Gastrocnemius medialis (tissue), 4 donors: Measurements from ENCODE around the gene AIF1L. TPM values are rescaled to one million over a fixed set of nuclear protein-coding genes. Genes with fewer than 3 reads are reported as not detected.

Source experiments
- ATAC-seq, 2 donors: fragments of 150-250 bp; one replicate each; pipeline ENCODE4 v1.9.1; 2016
- DNase-seq, 2 donors: peaks; one replicate each; pipeline ENCODE4 v3.0.0-alpha.2; 2019
- H3K27ac ChIP-seq, 4 donors: fragments of 200-600 bp; sonication (generic); 1 replicate in 1 of 4; 2 replicates in 3 of 4; pipeline ENCODE4 v1.5.1; 2016 to 2018; ENCODE audit warnings: mild to moderate bottlenecking in 2 of 4, moderate library complexity in 1 of 4
- H3K27me3 ChIP-seq, 3 donors: fragments of 200-600 bp; sonication (generic) in 2 of 3; 1 replicate in 1 of 3; 2 replicates in 2 of 3; pipeline versions ENCODE4 v1.5.1 to v1.6.0; 2016 to 2019; ENCODE audit warnings: mild to moderate bottlenecking in 1 of 3, moderate library complexity in 1 of 3
- H3K36me3 ChIP-seq, 2 donors: fragments of 200-600 bp; sonication (generic) in 1 of 2; one replicate each; pipeline ENCODE4 v1.5.1; 2017 to 2018
- H3K4me1 ChIP-seq, 2 donors: fragments of 200-600 bp; sonication (generic) in 1 of 2; one replicate each; pipeline ENCODE4 v1.5.1; 2016 to 2017; ENCODE audit warnings: mild to moderate bottlenecking in 2 of 2
- H3K4me3 ChIP-seq, 4 donors: fragments of 200-600 bp; sonication (generic) in 3 of 4; 1 replicate in 1 of 4; 2 replicates in 3 of 4; pipeline ENCODE4 v1.5.1; 2016 to 2019; ENCODE audit warnings: mild to moderate bottlenecking in 2 of 4
- H3K9me3 ChIP-seq, 3 donors: fragments of 200-600 bp; sonication (generic) in 2 of 3; 1 replicate in 1 of 3; 2 replicates in 2 of 3; pipeline ENCODE4 v1.5.1; 2016 to 2019
- CTCF ChIP-seq, 5 experiments: fragments of 450-650 bp in 3 of 5; fragments of 200-600 bp in 2 of 5; sonication (generic) in 2 of 5; IDR thresholded peaks in 4 of 5; conservative IDR thresholded peaks in 1 of 5; 1 replicate in 4 of 5; 2 replicates in 1 of 5; pipeline ENCODE4 v1.5.1; 2016 to 2019; ENCODE audit warnings: antibody characterized with exemption in 5 of 5, mild to moderate bottlenecking in 3 of 5, moderate library complexity in 3 of 5
- POLR2A ChIP-seq, 2 donors: fragments of 450-650 bp; IDR thresholded peaks; one replicate each; pipeline ENCODE4 v1.6.1; 2017; ENCODE audit warnings: antibody characterized with exemption in 2 of 2, mild to moderate bottlenecking in 2 of 2, moderate library complexity in 2 of 2
- in situ Hi-C, 4 donors: fragments of 200-750 bp; cut with MboI; loops; one replicate each; pipeline versions ENCODE4 v1.15.0 to v1.8.0; 2017; ENCODE audit warnings: low sequenced_read_pairs in 4 of 4
- intact Hi-C: fragments of 100-400 bp; cut with DNase I; formaldehyde crosslinking; loops from one replicate; pipeline ENCODE4 v1.15.1; 2023; ENCODE audit warnings: low total_unique reads
- total RNA-seq, 4 donors: library from RNA; depleted of rRNA; stranded (reverse); fragments of >200 nt; gene quantifications; one replicate each; pipeline versions ENCODE4 v1.1.0 to v1.2.3, GENCODE V29; 2016

AIF1L gene
- total RNA-seq, 4 donors from 2014 or later, result 7.5 to 10.6 (median 8.9) TPM

- no peaks in the 10 kb centered on the region for H3K36me3 ChIP-seq
- in situ Hi-C loops (no loop called here), intact Hi-C loops (no loop called here)
- TF ChIP-seq CTCF (IDR thresholded peaks at IDR 0.05 in 4 of 5, conservative IDR thresholded peaks at IDR 0.05 in 1 of 5) (no peak), POLR2A (IDR thresholded peaks at IDR 0.05) (no peak)
- ATAC-seq, result peak in 1 of 2 donors; percentile 18
- H3K4me1 ChIP-seq, result no peaks in the 10 kb centered on the region
- H3K9me3 ChIP-seq, result no peaks in the 10 kb centered on the region
- no peak overlapping the region for H3K27ac ChIP-seq
- H3K27me3 ChIP-seq, result peaks cover 33 to 47% (median 33%) of the 10 kb centered on the region in 3 donors
- peak in 1 of 2 donors; percentile 32 for DNase-seq
- H3K4me3 ChIP-seq, result no peak overlapping the region
Measured at GRCh38 chr9:131094622-131095021, 1.7 kb upstream of the AIF1L start.

- DNase-seq (no peak), ATAC-seq (no peak)
- H3K27ac ChIP-seq, result peak overlapping the region in 3 of 4 donors; percentile 24 to 60 (median 34)
- in situ Hi-C loops (no loop called here), intact Hi-C loops (no loop called here)
- no peaks in the 10 kb centered on the region for H3K36me3 ChIP-seq
- peak overlapping the region; percentile 22 to 55 (median 50) for H3K4me3 ChIP-seq
- H3K27me3 ChIP-seq, result peaks cover 33 to 47% (median 33%) of the 10 kb centered on the region in 3 donors
- no peaks in the 10 kb centered on the region for H3K4me1 ChIP-seq
- TF ChIP-seq CTCF (IDR thresholded peaks at IDR 0.05 in 4 of 5, conservative IDR thresholded peaks at IDR 0.05 in 1 of 5) (no peak), POLR2A (IDR thresholded peaks at IDR 0.05) (no peak)
- H3K9me3 ChIP-seq, result no peaks in the 10 kb centered on the region
Measured at GRCh38 chr9:131095666-131096268, 564 bp upstream of the AIF1L start.

GRCh38 chr9:131097126-131097947, 1.0 kb downstream of the AIF1L start:
- intact Hi-C loops, result no loop called here
- ATAC-seq, result no peak
- H3K27ac ChIP-seq, result peak overlapping the region; percentile 30 to 72 (median 62)

GRCh38 chr9:131097948-131098278, 1.6 kb downstream of the AIF1L start:
- ATAC-seq, result no peak

More at GRCh38 chr9:131097126-131097947, 1.0 kb downstream of the AIF1L start:
- no peaks in the 10 kb centered on the region for H3K4me1 ChIP-seq
- peaks cover 33 to 47% (median 33%) of the 10 kb centered on the region in 3 donors for H3K27me3 ChIP-seq
- no peak for DNase-seq
- no peaks in the 10 kb centered on the region for H3K36me3 ChIP-seq
- peak overlapping the region; percentile 47 to 57 (median 54) for H3K4me3 ChIP-seq
- in situ Hi-C loops, result no loop called here
- no peaks in the 10 kb centered on the region for H3K9me3 ChIP-seq
- TF ChIP-seq POLR2A (IDR thresholded peaks at IDR 0.05) (no peak), CTCF (IDR thresholded peaks at IDR 0.05 in 4 of 5, conservative IDR thresholded peaks at IDR 0.05 in 1 of 5) (no peak)

More at GRCh38 chr9:131097948-131098278, 1.6 kb downstream of the AIF1L start:
- intact Hi-C loops, result no loop called here
- peak overlapping the region in 3 of 4 donors; percentile 22 to 72 (median 54) for H3K27ac ChIP-seq
- TF ChIP-seq CTCF (IDR thresholded peaks at IDR 0.05 in 4 of 5, conservative IDR thresholded peaks at IDR 0.05 in 1 of 5) (no peak), POLR2A (IDR thresholded peaks at IDR 0.05) (no peak)
- no peaks in the 10 kb centered on the region for H3K9me3 ChIP-seq
- no peaks in the 10 kb centered on the region for H3K4me1 ChIP-seq
- H3K36me3 ChIP-seq, result no peaks in the 10 kb centered on the region
- in situ Hi-C loops, result no loop called here
- H3K27me3 ChIP-seq, result peaks cover 29 to 46% (median 33%) of the 10 kb centered on the region in 3 donors
- peak overlapping the region in 3 of 4 donors; percentile 47 to 55 (median 53) for H3K4me3 ChIP-seq
- no peak for DNase-seq
